DMS153 treated with DMSO at 0.1 percent for 48 hours (cell line): ENCODE results near the gene ZNF14.
A peak's percentile ranks its signal among the peaks of the same experiment; 100 is the strongest.
"Not testable (repeated sequence)": the region's sequence is repeated elsewhere in the genome, so short reads cannot be mapped to it uniquely, and the experiment has no call there.

Source experiments
- DNase-seq: peaks from one replicate; lab custom pipeline; 2025; ENCODE audit not compliant: unreplicated experiment; lab: John Stamatoyannopoulos, UW

The ZNF14 gene

GRCh38 chr19:19732579-19733501 is at the start of gene ZNF14:
Gene ZNF14, minus strand, starts transcription at chr19:19733112. Its CDS starts 154 bp downstream, at chr19:19732958.
- peak; percentile 89 for DNase-seq

GRCh38 chr19:19781791-19782190 is 48.9 kb upstream of the ZNF14 start:
- DNase-seq: peak; percentile 26

- no peak for DNase-seq
Measured at GRCh38 chr19:19778666-19779065, 45.8 kb upstream of the ZNF14 start.

- no peak for DNase-seq
Measured at GRCh38 chr19:19777692-19778091, 44.8 kb upstream of the ZNF14 start.

GRCh38 chr19:19776206-19777008 is 43.5 kb upstream of the ZNF14 start:
- peak; percentile 94 for DNase-seq

- DNase-seq: no peak
Measured at GRCh38 chr19:19775891-19776205, 42.9 kb upstream of the ZNF14 start.

- no peak for DNase-seq
Measured at GRCh38 chr19:19774354-19775033, 41.6 kb upstream of the ZNF14 start.

- not testable (repeated sequence) for DNase-seq
Measured at GRCh38 chr19:19771963-19772362, 39.1 kb upstream of the ZNF14 start.

GRCh38 chr19:19769971-19770370 is 37.1 kb upstream of the ZNF14 start:
- not testable (repeated sequence) for DNase-seq

GRCh38 chr19:19758164-19758563 is 25.3 kb upstream of the ZNF14 start:
- DNase-seq: no peak

GRCh38 chr19:19752760-19753403 is 20.0 kb upstream of the ZNF14 start:
- no peak for DNase-seq

- no peak for DNase-seq
Measured at GRCh38 chr19:19751846-19752245, 18.9 kb upstream of the ZNF14 start.

GRCh38 chr19:19750842-19751790 is 18.2 kb upstream of the ZNF14 start:
- DNase-seq: no peak

- no peak for DNase-seq
Measured at GRCh38 chr19:19749908-19750841, 17.3 kb upstream of the ZNF14 start.

GRCh38 chr19:19749117-19749907 is 16.4 kb upstream of the ZNF14 start:
- no peak for DNase-seq

- DNase-seq: no peak
Measured at GRCh38 chr19:19748249-19748938, 15.5 kb upstream of the ZNF14 start.
